K562 (cell line): ENCODE measurements around the gene APC. TPM values are rescaled to one million over a fixed set of nuclear protein-coding genes. Genes with fewer than 3 reads are reported as not detected.

ENCODE experiments used
- ATF2 ChIP-seq: sonication (generic); formaldehyde crosslinking; IDR thresholded peaks from 2 replicates; pipeline ENCODE4 v1.8.1; 2022; ENCODE audit warnings: missing genetic modification reagents
- SOX6 ChIP-seq: fragments of 450-650 bp; IDR thresholded peaks from 2 replicates; pipeline ENCODE4 v1.6.1; 2014; ENCODE audit warnings: mild to moderate bottlenecking
- TAF9B ChIP-seq: fragments of 450-650 bp; IDR thresholded peaks from 2 replicates; pipeline ENCODE4 v1.6.1; 2018; ENCODE audit warnings: mild to moderate bottlenecking; ENCODE audit not compliant: partially characterized antibody
- ZBTB40 ChIP-seq, 2 experiments: fragments of 450-650 bp in 1 of 2; sonication (generic) in 1 of 2; formaldehyde crosslinking in 1 of 2; IDR thresholded peaks; 2 replicates each; pipeline versions ENCODE4 v1.7.1 to v1.9.0; 2016 to 2022; ENCODE audit warnings: inconsistent platforms in 1 of 2, mild to moderate bottlenecking in 1 of 2, missing genetic modification reagents in 1 of 2
- ZNF184 ChIP-seq: sonication (generic); formaldehyde crosslinking; IDR thresholded peaks from 2 replicates; pipeline ENCODE4 v1.5.0; 2020; ENCODE audit warnings: missing genetic modification reagents
- polyA plus RNA-seq, 8 experiments: library from polyadenylated mRNA; depleted of rRNA in 4 of 8; stranded (reverse) in 5 of 8; unstranded in 3 of 8; fragments of >200 nt; fragmentation: Nextera tagmentation in 2 of 8; fragmentation: Illumina TruSeq in 1 of 8; extraction: Ambion mirVana in 2 of 8; extraction: Trizol in 1 of 8; gene quantifications; 2 replicates each; pipeline versions ENCODE4 v1.2.1 to v1.2.3, GENCODE V29; 2011 to 2014; ENCODE audit warnings: inconsistent platforms in 1 of 8, missing spikeins in 1 of 8
- total RNA-seq, 7 experiments: library from RNA; depleted of rRNA in 6 of 7; stranded (reverse); fragments of >200 nt in 6 of 7; fragmentation: Illumina TruSeq in 2 of 7; extraction: Trizol in 2 of 7; gene quantifications; 2 replicates each; pipeline versions ENCODE4 v1.2.1 to v1.2.3, GENCODE V29; 2011 to 2021; ENCODE audit warnings: low replicate concordance in 1 of 7

APC gene
- total and polyA plus RNA-seq, 9 of the 15 experiments (the other 6 are each of a cell fraction or from before 2014, with no cell fraction given): 5.7 to 29.5 (median 15.4) TPM

- TF ChIP-seq ZBTB40 (IDR thresholded peaks at IDR 0.05) (no peak), ZBTB40 (CRISPR knock-in tag; IDR thresholded peaks at IDR 0.05) (no peak), TAF9B (no peak), ZNF184 (CRISPR knock-in tag) (no peak), SOX6 (no peak), ATF2 (CRISPR knock-in tag) (no peak)
These were observed 96.3 kb downstream of the APC start (continued) for GRCh38 chr5:112833971-112834370.
